HT-29 (cell line): ENCODE measurements around the gene PIGBOS1. TPM values are rescaled to one million over a fixed set of nuclear protein-coding genes. Genes with fewer than 3 reads are reported as not detected.
A peak's percentile ranks its signal among the peaks of the same experiment; 100 is the strongest.
"Not testable (repeated sequence)": the region's sequence is repeated elsewhere in the genome, so short reads cannot be mapped to it uniquely, and the experiment has no call there.

ENCODE experiments used
- DNase-seq: peaks from one replicate; pipeline ENCODE4 v3.0.0-alpha.2; 2015; ENCODE audit warnings: low spot score
- total RNA-seq: library from RNA; depleted of rRNA; stranded (reverse); fragments of >200 nt; shearing (Covaris generic); gene quantifications from 2 replicates; pipeline ENCODE4 v1.2.3, GENCODE V29; 2014

PIGBOS1 gene
- total RNA-seq, 1 experiment from 2014 or later: 3.5 TPM

DNA sequence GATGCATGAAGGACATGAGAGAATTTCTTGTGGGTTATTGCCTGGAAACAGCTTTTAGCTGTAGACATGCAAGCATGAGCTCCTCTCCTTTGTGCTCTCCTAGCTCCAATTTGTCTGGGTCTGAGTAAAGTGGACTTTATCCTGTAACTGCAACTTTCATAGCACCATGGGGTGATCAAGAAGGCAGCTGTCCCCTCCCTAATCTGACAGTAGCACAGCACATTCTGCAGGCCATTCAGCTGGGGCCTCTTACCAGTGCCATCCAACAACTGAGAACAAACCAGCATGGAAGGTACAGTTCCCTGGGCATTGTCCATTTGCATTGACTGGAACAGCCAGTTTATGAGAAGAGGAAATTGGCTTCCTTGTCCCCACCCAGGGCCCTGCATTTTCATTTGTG, 21.6 kb downstream of the PIGBOS1 start:
- DNase-seq: no peak

DNA sequence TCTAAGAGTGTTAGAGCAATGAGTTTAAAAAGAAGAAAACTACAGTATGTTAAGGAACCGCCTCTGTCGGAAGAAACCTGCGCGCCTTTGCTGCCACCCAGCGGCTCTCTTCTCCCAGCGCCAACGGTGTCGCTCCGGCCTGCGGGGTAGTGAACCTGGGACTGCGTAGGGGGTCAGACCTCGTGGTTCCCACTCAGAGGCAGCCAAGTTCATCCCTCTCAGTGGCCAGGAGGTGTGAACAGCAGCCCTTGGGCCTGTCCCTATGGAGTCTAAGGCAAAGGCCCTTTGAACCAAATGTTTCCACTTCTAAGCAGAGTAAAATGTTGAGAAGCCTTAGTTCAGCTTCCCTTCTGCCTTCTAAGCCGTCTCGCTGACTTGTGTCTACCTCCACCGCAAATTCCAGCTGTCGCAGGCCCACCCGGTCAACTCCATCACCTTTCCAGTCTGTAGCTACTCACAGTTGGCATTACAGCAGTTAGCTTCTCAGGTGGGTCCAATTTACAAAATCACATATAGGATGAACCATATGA, 28.3 kb downstream of the PIGBOS1 start:
- peak; percentile 94 for DNase-seq

DNA sequence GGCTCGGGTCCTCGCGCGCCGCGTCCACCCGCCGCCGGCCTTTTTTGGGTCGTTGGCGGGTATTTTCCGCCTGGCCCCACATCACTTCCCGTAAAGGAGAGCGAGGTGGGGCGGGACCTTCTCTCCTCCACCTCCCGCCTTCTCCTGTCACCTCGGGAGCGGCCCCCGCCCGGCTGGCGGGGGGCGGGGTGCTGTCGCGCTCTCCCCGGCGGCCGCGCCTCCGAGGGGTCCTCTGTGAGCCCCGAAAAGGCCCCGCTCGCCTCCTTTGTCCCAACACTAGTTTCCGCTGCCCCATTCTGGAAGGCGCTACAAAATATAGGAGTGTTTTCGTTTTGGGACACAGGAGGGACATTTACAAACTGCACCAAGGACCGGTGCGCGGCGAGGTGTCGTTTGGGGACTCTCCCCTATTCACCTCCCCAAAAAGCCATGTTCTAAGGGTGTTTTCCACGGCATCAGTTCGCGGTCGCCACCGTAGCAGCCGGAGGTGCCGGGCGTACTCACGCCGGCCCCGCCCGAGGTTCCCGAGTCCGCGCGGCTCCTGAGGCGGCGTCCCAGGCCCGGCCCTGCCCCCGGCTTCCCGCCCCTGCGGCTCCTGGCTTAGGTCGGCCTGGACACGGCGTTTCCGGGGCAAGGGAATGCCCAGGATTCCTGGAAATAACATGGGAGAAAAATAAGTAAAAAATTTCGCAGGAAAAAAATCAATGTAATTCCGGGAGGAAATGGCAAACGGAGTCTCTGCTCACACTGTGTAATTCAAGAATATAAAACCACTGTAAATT, 29.0 kb downstream of the PIGBOS1 start, which contains the start of gene RAB27A:
TSS of gene RAB27A (minus strand) at position 68 of the 782 bp plus-strand sequence. CDS start 54,879 bp downstream, outside the sequence.
- peak; percentile 88 for DNase-seq

DNA sequence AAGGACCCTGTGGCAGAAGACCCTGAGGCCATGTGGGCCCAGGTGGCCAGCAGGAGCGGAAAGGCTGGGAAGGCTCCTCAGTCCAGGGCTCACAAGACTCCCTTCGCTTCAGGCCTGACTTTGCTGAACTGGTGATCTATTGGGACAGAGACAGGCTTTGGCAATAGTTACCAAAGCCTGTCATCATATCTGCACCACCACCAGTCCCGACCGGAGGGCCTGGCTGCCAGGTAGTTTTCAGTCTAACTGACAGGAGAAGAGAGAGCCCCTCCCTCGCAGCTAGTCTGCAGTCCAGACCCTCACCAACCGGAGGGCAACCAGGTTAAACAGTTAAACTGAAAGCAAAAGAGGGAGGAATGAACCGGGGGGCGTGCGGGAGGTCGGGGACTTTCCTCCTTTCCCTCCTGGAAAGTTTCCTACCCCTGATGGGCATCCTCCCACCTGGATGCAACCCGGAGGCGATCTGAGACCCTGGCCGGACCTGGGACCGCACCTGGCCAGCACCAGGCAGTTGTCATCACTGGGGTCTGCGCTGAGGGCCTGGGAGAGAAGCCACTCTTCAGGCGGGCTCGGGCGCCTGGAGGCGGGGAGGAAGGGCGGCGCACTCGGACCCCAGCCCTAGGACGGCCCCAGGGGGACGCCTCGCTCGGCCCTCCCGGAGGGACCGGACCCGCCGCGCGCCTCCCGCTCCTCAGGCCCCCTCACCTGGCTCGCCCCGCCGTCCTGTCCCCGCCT, 29.7 kb downstream of the PIGBOS1 start:
- DNase-seq: peak; percentile 33

DNA sequence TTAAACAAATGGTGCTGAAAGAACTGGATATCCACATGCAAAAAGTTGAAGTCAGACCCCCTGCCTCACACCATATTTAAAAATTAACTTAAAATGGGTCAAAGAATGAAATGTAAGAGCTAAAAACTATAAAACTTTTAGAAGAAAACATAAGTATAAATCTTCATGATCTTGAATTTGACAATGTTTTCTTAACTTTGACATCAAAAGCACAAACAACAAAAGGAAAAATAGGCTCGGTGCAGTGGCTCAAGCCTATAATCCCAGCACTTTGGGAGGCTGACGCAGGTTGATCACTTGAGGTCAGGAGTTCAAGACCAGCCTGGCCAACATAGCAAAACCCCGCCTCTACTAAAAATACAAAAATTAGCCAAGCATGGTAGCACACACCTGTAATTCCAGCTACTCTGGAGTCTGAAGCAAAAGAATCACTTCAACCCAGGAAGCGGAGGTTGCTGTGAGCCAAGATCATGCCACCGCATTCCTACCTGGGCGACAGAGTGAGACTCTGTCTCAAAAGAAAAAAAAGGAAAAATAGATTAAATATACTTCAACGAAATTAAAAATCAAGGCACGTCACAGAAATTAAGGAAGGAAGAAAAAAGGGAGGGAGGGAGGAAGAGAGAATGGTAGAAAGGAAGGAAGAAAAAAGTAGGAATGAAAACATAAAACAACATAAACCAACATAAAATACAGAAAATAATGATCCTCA, 30.8 kb downstream of the PIGBOS1 start:
- DNase-seq: no peak

DNA sequence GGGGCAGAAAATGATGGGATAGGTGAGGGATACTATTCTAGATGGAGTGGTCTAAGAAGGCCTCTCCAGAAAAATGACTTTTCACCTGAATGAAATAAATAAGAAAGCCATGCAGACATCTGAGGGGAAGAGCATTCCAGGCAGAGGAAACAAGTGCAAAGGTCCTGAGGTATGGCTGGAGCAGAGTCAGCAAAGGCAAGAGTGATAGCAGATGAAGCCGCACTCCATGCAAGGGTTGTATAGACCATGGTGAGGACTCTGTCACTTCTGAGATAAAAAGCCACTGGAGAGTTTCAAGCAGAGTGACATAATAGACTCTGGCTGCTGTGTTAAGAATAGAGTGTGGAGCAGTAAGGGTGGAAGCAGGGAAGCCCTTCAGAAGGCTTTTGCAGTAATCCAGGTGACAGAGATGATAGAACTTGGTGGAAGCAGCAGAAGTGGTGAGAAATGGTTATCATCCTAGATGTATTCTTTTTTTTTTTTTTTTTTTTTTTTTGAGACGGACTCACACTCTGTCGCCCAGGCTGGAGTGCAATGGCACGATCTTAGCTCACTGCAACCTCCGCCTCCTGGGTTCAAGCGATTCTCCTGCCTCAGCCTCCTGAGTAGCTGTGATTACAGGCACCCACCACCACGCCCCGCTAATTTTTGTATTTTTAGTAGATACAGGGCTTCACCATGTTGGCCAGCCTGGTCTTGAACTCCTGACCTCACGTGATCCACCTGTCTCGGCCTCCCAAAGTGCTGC, 32.3 kb downstream of the PIGBOS1 start:
- not testable (repeated sequence) for DNase-seq

DNA sequence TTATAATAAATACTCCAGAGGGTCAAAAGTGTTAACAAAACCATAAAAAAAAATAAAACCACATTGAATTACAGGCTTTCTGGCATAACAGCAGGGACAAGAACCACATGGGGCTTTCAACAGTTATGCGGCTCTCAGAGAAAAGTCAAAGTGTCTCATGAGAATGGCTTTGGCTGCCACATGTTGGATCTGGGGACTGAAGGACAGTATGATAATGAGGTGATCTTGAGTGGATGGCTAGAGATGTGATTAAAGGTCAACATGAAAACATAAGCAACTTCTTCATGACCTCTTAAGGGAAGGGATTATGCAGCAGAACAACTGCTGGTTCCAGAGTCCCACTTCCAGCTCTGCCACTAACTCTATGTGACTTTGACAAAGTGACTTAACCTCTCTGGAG, 34.5 kb downstream of the PIGBOS1 start:
- no peak for DNase-seq

DNA sequence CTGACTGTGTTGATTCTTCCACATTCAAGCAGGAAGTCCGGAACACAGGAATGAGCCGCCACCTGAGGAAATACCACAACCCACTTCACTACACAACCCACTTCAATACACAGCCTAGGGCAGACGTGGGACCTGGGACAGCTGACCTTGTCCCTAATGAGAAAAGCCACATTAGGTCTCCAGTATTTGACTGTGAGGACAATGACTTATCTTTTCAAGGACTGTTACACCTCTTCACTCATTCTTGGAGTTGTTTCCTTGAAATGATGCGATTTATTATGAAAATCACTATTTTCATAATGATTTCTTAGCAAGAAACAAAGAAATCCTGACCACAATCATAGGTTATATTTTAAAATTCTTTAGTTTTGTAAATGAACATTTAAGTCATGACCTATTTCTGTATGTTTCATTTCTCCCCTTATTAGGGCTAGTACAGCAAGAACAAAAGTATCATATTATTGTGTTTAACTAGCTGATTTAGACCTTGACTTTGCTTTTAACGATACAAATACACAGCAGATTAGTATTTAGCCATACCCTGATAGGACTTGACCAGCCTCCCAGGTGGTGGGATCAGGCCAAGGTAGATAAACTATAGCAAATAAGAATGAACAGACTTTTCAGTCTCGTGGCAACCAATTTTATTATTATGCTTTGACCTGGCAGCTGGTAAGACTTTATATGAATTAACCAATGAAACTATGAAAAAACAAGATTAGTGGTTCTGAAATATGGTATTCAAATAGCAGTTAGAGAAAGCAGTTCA, 35.4 kb downstream of the PIGBOS1 start:
- DNase-seq: no peak

DNA sequence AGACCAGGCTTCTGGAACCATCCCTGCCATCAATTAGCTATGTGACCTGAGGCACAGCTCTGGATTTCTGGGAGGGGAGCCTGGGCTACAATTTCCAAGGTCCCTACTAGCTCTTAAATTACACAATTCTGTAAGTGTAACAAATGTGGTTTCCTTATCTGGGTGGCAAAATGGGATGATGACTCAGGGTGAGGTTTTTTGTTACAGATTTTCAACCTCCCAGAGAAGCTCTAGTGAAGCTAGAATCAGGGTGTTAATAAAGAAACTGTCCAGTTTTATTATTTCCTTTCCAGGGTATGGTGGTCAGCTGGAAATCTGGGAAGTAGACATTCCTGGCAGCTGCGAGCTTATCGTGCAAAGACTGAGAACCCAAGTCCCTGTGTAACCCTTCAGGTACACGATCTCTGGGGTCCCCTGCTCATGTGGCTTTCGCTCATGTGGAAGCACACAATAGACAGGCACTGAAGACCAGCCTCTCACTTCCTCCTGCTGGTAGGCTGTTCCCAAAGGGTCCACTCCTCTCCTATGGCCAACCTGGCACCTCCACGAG, 36.6 kb downstream of the PIGBOS1 start:
- no peak for DNase-seq

DNA sequence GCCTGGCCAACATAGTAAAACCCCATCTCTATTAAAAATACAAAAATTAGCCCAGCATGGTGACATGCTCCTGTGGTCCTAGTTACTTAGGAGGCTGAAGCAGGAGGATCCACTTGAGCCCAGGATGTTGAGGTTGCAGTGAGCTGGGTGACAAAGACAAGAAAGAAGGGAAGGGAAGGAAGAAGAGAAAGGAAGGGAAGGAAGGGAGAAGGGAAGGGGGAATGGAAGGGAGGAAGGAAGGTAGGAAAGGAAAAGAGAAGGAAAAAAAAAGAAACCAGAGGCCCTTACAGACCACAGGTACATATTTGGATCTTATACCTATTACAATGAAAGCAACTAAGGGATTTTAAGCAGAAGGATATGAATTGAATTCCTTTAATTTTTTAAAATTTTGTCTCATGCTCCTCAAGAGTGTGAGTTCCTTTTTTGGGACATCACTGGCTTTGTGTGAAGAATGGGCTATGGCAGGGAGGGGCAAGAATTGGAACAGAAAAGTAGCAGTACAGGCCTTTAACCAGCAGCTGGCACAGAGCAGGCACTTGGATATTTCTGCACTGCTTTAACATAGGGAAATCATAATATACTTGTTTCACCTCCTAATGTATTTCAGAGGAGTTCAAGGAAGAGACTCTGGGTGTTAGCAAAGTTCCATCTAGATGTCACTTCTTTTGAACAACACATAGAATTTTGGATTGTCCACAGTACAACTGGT, 37.2 kb downstream of the PIGBOS1 start:
- DNase-seq: no peak

DNA sequence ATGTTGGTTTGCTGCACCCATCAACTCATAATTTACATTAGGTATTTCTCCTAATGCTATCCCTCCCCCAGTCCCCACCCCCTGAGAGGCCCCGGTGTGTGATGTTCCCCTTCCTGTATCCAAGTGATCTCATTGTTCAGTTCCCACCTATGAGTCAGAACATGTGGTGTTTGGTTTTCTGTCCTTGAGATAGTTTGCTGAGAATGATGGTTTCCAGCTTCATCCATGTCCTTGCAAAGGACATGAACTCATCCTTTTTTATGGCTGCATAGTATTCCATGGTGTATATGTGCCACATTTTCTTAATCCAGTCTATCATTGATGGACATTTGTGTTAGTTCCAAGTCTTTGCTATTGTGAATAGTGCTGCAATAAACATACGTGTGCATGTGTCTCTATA, 38.3 kb downstream of the PIGBOS1 start:
- DNase-seq: not testable (repeated sequence)

DNA sequence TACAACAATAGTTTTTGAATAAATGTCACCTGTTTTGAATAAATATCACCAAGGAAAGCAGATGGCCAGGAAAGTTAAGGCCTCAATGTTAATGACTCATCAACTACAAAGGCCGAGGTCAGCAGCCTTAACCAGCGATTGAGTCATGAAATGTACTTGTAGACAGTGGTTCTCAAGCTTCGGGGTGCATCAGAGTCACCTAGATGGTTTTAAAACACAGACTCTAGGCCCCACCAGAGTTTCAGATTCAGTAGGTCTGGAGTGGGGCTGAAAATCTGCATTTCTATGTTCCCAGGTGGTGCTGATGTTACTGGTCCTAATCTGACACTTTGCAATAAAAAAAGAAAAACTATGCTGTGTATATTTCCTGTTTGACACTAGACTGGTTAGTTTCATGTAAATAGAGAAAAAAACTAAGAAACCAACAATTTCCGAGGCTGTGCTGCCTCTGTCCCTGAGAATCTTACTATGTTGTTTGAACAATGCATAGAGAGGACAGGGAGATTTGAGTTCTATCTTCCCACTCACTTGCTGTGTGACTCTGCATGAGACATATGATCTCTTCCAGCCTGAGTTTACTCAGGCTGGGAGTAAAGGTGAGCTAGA, 39.1 kb downstream of the PIGBOS1 start:
- peak; percentile 60 for DNase-seq

DNA sequence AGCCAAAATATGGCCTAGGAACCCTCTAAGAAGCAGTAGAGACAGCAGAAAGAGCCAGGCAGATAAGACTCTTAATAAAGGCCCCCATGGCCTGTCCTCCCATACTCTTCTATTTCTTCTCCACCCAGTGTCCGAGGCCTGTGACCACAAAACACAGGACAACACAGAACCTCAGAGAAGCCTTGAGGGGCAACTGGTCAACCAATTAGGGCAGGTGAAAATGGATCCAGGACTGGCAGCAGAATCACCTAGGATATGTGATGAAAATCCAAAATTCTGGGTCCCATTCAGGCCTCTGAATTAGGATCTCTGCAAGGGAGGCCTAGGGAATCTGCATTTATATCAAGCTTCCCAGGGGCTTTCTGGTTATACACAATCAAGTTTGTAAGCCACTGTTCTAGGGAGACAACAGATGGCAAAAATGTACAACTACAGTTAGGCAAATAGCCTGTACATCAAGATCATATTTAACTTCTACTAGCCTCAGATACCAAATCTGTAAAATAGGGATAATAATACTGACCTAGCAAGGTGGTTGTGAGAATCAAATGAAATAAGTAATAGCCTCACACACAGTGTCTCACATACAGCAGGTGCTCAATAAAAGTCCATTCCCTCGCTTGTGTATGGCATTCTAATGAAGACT, 39.7 kb downstream of the PIGBOS1 start:
- DNase-seq: no peak

DNA sequence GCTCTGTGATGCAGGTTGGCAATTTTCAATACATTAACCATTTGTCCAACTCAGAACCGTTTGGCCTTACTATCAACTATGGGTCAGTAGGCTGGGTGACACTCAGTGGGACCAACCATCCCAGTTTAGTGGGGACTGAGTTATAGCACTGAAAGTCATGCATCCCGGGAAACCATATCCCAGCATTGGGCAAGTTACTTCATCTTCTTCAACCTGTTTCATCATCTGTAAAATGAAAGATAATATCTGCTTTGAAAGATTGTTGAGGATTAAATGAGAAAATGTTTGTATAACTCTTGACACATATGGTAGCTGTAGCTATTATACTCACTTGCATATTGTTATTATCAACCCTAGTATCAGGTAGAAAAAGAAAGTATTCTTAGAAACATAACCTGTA, 41.2 kb downstream of the PIGBOS1 start:
- no peak for DNase-seq

DNA sequence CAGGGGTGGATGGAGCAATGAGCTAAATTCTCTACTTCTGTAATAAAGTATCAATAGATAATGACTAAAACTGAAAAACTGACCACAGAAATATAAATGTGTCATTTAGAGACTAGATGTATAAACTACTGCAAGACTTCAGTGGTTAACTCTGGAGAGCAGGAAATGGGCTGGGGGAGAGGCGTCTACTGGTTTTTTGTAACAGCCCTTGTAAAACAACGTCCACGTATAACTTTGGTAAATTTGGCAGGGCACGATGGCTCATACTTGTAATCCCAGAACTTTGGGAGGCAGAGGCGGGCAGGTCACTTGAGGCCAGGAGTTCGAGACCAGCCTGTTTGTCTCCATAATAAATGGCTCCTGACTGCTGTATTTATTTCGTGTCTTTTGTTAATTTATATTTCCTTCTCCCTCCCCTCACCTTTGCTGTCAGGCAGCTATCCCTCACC, 41.8 kb downstream of the PIGBOS1 start:
- DNase-seq: no peak

DNA sequence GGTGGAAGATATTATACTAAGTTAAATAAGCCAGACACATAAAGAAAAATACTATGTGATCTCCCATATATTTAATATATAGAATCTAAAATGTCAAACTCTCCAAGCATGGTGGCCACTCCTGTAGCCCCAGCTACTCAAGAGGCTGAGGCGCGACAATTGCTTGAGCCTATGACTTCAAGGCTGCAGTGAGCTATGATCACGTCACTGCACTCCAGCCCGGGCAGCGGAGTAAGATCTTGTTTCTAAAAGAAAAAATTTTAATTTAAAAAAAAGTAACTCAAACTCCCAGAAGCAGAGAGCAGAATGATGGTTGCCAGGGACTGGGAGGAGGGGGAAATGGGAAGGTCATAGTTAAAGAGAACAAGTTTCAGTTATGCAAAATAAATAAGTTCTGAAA, 42.6 kb downstream of the PIGBOS1 start:
- DNase-seq: no peak

DNA sequence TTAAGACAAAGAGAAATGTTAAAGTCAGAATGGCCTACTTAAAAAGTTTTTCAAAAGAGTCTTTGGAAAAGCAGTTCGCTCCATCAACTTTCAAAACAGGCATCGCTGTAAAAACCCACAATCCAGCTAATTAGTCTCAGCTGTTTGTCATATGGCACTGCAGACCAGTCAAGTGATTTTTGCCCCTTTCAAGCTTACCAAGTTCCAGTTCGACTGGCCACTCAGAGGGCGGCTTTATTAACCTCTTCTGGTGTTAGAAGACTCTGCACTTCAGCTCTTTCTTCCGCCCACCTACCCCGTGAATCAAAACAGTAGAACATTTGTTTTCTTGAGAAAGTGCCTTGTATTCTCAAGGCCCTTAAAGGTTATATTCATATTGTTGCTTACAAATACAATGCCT, 48.6 kb downstream of the PIGBOS1 start:
- no peak for DNase-seq

DNA sequence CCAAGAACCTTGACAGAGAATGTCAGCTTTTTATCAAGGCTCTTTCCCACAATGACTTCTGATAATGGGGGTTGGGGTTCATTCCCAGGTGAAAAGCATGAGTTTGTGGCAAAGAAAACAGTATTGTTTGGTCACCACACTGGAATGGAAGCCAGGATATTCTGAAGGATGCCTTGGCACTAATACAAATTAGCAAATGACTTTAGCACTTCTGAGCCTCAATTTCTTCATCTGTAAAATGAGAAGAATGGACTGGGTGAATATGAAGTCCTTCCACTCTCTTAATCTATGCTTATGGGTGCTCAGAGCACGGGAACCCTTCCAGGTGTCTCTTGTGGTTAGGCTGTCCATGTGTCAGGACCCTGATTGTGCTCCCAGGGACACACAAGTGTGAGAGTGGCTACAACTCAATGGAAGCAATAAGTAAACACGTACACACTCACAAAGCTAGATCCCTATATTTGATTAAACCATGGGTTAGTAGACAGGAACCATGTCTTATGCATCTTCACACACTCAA, 50.7 kb downstream of the PIGBOS1 start:
- no peak for DNase-seq
